ENCODE data around the gene ARL10.

ARL10 gene

DNA sequence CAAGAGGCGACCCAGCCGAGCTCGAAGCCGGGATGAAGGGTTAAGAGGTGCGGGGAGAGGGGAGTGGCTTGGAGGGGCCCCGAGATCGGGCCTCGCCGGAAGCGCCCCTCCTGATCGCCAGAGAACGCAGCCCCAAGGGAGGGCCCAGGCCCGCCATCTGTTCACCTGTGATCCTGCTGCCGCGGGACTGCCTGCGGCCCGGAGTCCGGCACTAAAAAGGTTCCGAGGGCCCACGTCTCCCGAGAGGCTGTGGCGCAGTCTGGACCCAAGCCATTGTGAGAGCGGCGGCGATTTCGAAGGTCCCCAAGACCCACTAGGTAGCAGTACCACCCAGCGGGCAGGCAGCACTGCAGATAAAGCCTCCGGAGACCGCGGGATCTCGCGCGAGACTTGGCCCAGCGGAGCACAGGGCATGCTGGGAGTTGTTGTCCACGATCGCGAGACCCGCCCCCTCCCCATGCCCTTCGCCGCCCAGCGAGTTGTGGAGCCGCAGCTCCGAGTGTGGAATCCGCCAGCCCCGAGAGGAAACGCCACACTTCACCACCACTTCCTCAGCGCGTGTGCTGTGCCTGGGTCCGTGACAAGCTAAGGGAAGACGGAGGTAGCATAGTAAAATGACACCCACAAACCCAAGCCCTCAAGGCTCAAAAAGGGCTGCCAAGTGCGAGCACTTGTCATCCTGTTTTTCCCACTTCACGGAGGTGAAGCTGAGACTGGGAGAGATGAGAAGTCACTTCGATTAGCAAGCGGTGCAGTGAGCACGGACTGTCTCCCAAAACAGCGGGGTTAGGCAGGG, 3.7 kb upstream of the ARL10 start, which contains the start of gene KIAA1191:
TSS of gene KIAA1191 (minus strand) at position 328 of the 796 bp plus-strand sequence. CDS start 2,256 bp downstream, outside the sequence.
- TF ChIP-seq, protein P1, sequence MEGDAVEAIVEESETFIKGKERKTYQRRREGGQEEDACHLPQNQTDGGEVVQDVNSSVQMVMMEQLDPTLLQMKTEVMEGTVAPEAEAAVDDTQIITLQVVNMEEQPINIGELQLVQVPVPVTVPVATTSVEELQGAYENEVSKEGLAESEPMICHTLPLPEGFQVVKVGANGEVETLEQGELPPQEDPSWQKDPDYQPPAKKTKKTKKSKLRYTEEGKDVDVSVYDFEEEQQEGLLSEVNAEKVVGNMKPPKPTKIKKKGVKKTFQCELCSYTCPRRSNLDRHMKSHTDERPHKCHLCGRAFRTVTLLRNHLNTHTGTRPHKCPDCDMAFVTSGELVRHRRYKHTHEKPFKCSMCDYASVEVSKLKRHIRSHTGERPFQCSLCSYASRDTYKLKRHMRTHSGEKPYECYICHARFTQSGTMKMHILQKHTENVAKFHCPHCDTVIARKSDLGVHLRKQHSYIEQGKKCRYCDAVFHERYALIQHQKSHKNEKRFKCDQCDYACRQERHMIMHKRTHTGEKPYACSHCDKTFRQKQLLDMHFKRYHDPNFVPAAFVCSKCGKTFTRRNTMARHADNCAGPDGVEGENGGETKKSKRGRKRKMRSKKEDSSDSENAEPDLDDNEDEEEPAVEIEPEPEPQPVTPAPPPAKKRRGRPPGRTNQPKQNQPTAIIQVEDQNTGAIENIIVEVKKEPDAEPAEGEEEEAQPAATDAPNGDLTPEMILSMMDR (IDR thresholded peaks at IDR 0.05; ENCODE audit: control extremely low read depth, extremely low read depth, low read depth, missing control alignments) = no peak
- CTCF ChIA-PET = interaction anchor here (1.5 to 1.8 kb wide), 3 partner anchors 25 to 182 kb away, joined by 3 to 4 read pairs (median 4); partner anchors contain the start of gene FAF2
- peak; percentile 93 for DNase-seq (ENCODE audit: extremely low spot score)
- POLR2A ChIA-PET = interaction anchor here (0.6 to 3.0 kb wide), 9 partner anchors 10 to 494 kb away, joined by 3 to 34 read pairs (median 5); partner anchors contain the start of genes HIGD2A and NOP16

DNA sequence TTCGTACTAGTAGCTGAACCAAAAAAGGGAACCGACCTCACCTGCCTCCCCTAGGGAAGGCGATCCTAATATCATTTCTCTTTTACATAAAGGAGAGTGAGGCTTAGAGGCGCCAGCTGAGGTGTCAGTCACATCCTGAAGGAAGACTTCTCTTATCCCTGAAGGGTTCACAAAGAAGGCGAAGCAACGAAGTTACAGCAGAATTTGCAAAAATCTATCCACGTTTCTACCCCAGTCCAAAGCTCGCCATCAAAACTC, 3.1 kb upstream of the ARL10 start:
- ChIA-PET CTCF (interaction anchor here (1.5 to 1.8 kb wide), 3 partner anchors 24 to 181 kb away, joined by 3 to 4 read pairs (median 4); partner anchors contain the start of gene FAF2), POLR2A (interaction anchor here (0.8 to 3.0 kb wide), 5 partner anchors 9 to 26 kb away, joined by 3 to 34 read pairs (median 6); partner anchors contain the start of genes HIGD2A and NOP16)
- DNase-seq (ENCODE audit: extremely low spot score) = no peak
- TF ChIP-seq, protein P1 (IDR thresholded peaks at IDR 0.05; ENCODE audit: control extremely low read depth, extremely low read depth, low read depth, missing control alignments) = no peak

DNA sequence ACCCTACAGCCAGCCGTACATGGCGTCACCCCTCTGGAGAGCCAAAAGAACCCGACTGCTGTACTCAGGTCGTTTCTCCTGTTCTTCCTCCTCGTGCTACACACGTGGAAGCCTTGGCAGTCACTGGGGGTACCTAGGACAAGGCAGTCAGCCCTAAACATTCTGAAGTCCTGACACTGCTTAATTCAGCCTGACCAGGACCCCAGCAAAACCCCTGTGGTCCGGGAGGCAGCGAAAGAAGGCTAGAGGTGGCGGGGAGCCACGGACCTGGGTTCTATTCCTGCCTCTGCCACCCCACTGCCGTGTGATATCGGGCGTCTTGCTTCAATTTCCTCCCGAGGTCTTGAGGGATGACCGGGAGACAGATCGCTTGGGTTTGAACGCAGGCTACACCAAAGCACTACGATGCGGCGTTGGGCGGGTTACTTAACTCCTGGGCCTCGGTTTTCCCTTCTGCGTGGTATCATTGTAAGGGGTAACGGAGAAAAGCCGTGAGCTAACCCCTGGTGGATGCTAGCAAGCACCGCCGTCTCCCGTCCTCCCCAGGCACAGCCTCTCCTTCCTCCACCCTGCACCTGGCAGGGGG, 429 bp upstream of the ARL10 start:
- ChIA-PET CTCF (interaction anchor here (1.2 kb wide), 1 partner anchor 13 kb away, joined by 3 read pairs; no protein-coding TSS in a partner anchor), POLR2A (no interaction called here)
- TF ChIP-seq, protein P1 (IDR thresholded peaks at IDR 0.05; ENCODE audit: control extremely low read depth, extremely low read depth, low read depth, missing control alignments) = no peak
- DNase-seq (ENCODE audit: extremely low spot score) = no peak

DNA sequence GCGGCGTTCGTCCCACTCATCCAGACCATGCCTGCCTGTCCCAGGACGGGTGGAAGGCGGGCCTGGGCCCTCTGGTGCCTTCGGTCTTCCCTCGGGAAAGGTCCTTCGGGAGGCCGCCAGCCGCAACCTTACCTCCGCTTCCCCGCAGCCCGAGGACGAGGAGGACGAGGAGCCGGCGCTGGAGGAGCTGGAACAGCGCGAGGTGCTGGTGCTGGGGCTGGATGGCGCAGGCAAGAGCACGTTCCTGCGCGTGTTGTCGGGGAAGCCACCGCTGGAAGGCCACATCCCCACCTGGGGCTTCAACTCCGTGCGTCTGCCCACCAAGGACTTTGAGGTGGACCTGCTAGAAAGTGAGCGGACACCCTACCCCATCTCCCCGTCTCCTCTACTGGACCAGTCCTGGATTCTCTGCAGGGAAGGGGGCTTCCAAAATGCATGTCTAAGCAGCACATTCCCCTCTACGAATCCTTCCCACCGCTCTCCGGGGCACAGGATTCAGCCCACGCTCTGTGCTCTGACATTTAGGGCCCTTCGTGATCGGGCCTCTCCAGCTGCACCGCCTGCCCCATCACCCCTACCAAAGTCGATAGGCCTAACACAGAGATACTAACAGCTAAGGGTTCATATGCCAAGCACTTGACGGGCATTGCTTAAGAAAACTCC, 1.1 kb downstream of the ARL10 start:
- no peak for DNase-seq (ENCODE audit: extremely low spot score)
- CTCF ChIA-PET = interaction anchor here (1.2 kb wide), 1 partner anchor 11 kb away, joined by 3 read pairs; no protein-coding TSS in a partner anchor
- POLR2A ChIA-PET = no interaction called here
- TF ChIP-seq, protein P1 (IDR thresholded peaks at IDR 0.05; ENCODE audit: control extremely low read depth, extremely low read depth, low read depth, missing control alignments) = no peak

DNA sequence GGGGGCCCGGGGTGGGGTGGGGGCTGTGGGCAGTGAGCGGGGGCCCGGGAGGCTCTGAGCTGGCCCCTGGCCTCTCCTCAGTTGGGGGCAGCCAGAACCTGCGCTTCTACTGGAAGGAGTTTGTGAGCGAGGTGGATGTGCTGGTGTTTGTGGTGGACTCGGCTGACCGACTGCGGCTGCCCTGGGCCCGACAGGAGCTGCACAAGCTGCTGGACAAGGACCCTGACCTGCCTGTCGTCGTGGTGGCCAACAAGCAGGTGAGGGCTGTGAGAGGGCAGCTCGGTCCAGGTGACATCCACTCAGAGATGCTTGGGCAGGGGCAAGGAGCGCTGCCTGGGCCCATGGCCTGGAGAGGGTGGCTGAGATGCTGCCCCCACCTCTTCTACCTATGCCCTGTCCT, 3.4 kb downstream of the ARL10 start:
- POLR2A ChIA-PET = no interaction called here
- TF ChIP-seq, protein P1 (IDR thresholded peaks at IDR 0.05; ENCODE audit: control extremely low read depth, extremely low read depth, low read depth, missing control alignments) = no peak
- CTCF ChIA-PET = no interaction called here
- DNase-seq (ENCODE audit: extremely low spot score) = no peak
